Activated CD4-positive, alpha-beta memory T cell treated with anti-CD3 and anti-CD28 coated beads, Interleukin-2, amount 10 ng/mL, durations not matched to agents 7 days and 5 days (primary cell): Measurements from ENCODE around the gene TRAPPC2L. TPM values are rescaled to one million over a fixed set of nuclear protein-coding genes. Genes with fewer than 3 reads are reported as not detected.

ENCODE experiments used
- CTCF ChIA-PET: fragments of 350-600 bp; sonication (Branson Sonifier 250); formaldehyde crosslinking; loops from one replicate; lab custom pipeline; 2021; ENCODE audit warnings: antibody characterized with exemption, inconsistent platforms; lab: Charles Lee
- POLR2A ChIA-PET: fragments of 350-600 bp; sonication (Branson Sonifier 250); formaldehyde crosslinking; loops from one replicate; lab custom pipeline; 2021; ENCODE audit warnings: antibody characterized with exemption; lab: Charles Lee
- DNase-seq: peaks from one replicate; pipeline ENCODE4 v3.0.0-alpha.2; 2020
- H3K27ac Mint-ChIP-seq: one replicate; pipeline ENCODE4 v1.8.0; 2021; ENCODE audit warnings: mild to moderate bottlenecking, mixed read lengths
- H3K27me3 Mint-ChIP-seq: one replicate; pipeline ENCODE4 v1.8.0; 2021; ENCODE audit warnings: mixed read lengths
- H3K36me3 Mint-ChIP-seq: one replicate; pipeline ENCODE4 v1.8.0; 2021; ENCODE audit warnings: low read depth, mixed read lengths
- H3K4me1 Mint-ChIP-seq: one replicate; pipeline ENCODE4 v1.8.0; 2021; ENCODE audit warnings: mixed read lengths
- H3K4me3 Mint-ChIP-seq: one replicate; pipeline ENCODE4 v1.8.0; 2021; ENCODE audit warnings: mild to moderate bottlenecking, mixed read lengths
- H3K9me3 Mint-ChIP-seq: one replicate; pipeline ENCODE4 v1.8.0; 2021; ENCODE audit warnings: mixed read lengths
- total RNA-seq, 2 experiments: library from RNA; stranded (reverse); gene quantifications; one replicate each; pipeline ENCODE4 v1.2.3, GENCODE V29; 2021

Gene TRAPPC2L
- total RNA-seq, 2 experiments from 2014 or later = 44.9 to 45.8 TPM

DNA sequence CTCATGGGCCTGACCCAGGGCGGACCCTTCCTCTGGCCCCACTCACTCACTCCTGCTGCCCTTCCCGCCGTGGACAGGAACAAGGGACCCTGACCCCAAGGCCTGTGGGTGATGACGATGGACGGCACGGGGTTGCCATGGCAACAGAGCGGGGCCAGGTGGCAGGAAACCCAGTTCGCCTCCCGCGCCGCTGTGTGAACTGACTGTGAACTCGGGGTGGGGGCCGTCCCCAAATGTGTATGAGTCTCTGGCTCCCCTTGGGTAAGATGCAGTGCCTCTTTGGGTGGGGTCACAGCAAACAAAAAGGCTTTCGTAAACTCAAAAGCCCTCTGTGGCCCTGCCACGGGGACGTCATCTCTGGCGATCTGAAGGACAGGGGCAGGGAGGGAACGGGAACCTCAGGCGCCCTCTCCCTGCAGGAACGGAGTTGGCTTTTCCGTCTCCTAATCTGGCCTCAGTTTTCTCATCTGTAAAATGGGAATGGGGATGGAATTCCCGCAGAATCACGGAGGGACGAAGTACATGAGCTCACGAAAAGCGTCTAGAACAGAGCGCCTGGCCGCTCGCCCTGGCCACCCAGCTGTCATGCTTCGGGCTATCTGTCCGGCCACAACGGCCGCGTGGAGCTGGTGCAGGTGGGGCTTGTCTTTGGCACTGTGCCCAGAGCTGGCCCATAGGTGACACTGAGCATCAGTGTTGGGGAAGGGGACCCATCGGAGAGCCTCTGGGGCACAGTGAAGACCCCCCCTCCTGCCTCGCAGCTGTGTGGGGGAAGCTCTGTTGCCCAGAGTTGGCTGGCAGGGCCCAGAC is 54.4 kb downstream of the TRAPPC2L start:
- Mint-ChIP-seq H3K9me3 (peaks cover 3% of the 10 kb centered on the region), H3K4me1 (no peaks in the 10 kb centered on the region), H3K27ac (no peak overlapping the region), H3K36me3 (no peaks in the 10 kb centered on the region), H3K4me3 (no peak overlapping the region), H3K27me3 (no peaks in the 10 kb centered on the region)
- DNase-seq = no peak
- ChIA-PET CTCF (no interaction called here), POLR2A (no interaction called here)

DNA sequence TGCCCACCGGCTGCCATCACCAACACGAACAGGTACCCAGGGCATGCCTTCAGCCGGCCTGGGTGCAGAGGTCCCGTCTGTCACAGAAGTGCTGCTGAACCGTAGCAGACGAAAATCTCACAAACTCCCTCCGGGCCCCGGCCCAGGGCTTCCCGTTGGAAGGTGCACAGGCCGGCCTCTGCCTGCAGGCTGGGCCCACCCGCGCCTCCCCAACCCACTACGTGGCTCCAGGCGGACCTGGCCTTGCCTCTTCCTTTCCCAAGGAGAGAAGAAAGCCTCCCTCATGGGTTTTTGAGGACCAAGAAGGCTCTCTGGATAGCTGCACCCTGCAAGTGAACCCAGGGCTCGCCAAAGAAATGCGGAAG is 55.0 kb downstream of the TRAPPC2L start:
- ChIA-PET POLR2A (no interaction called here), CTCF (no interaction called here)
- Mint-ChIP-seq H3K4me1 (no peaks in the 10 kb centered on the region), H3K36me3 (no peaks in the 10 kb centered on the region), H3K9me3 (peaks cover 3% of the 10 kb centered on the region), H3K4me3 (no peak overlapping the region), H3K27me3 (no peaks in the 10 kb centered on the region), H3K27ac (no peak overlapping the region)
- DNase-seq = no peak

Other genes with a start within 250 kb of the TRAPPC2L start
- under 1 TPM; 0.23 to 0.43 TPM for gene IL17C, start 218.6 kb upstream of the TRAPPC2L start, total RNA-seq
- 100 to 1,000 TPM; 580 to 588 TPM for gene CYBA, start 206.1 kb upstream of the TRAPPC2L start, total RNA-seq
- 100 to 1,000 TPM; 134 to 139 TPM for gene MVD, start 194.0 kb upstream of the TRAPPC2L start, total RNA-seq
- 10 to 100 TPM; 16.5 to 16.6 TPM for gene SNAI3, start 170.6 kb upstream of the TRAPPC2L start, total RNA-seq
- 100 to 1,000 TPM; 155 to 156 TPM for gene RNF166, start 150.7 kb upstream of the TRAPPC2L start, total RNA-seq
- 10 to 100 TPM; 16.5 to 17.3 TPM for gene CTU2, start 150.6 kb upstream of the TRAPPC2L start, total RNA-seq
- 100 to 1,000 TPM; 308 to 323 TPM for gene PIEZO1, start 71.9 kb upstream of the TRAPPC2L start, total RNA-seq
- 100 to 1,000 TPM; 133 to 137 TPM for gene CDT1, start 53.3 kb upstream of the TRAPPC2L start, total RNA-seq
- 100 to 1,000 TPM; 129 to 136 TPM for gene APRT, start 45.2 kb upstream of the TRAPPC2L start, total RNA-seq
- 10 to 100 TPM; 35.2 to 38.2 TPM for gene GALNS, start 180 bp upstream of the TRAPPC2L start, total RNA-seq
- gene PABPN1L, start 9.5 kb downstream of the TRAPPC2L start, total RNA-seq = not detected
- not detected for gene CBFA2T3, start 120.1 kb downstream of the TRAPPC2L start, total RNA-seq
- 10 to 100 TPM; 44.4 to 45.3 TPM for gene ACSF3, start 236.7 kb downstream of the TRAPPC2L start, total RNA-seq